ENCODE results near the gene ALPI.

Gene ALPI

DNA sequence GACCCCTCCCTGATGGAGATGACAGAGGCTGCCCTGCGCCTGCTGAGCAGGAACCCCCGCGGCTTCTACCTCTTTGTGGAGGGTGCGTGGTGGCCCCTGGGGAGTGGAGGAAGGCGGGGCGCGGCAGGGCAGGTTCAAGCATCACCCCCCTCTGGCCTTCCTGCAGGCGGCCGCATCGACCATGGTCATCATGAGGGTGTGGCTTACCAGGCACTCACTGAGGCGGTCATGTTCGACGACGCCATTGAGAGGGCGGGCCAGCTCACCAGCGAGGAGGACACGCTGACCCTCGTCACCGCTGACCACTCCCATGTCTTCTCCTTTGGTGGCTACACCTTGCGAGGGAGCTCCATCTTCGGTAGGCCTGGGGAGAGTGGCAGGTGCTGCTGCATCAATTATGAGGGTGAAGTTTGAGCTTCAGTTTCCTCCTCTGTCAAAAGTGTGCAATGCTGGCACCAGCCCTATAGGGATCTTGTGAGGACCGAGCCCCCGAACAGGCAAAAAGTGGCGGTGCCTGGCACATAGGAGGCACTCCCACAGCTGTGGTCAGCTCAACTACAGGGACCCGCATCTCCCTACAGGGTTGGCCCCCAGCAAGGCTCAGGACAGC is 2.2 kb downstream of the ALPI start:
- Histone ChIP-seq H3K4ac (ENCODE audit: low read depth, low read length) (no peak overlapping the region), H3K4me1 (ENCODE audit: control insufficient read depth, low read depth, low read length) (no peaks in the 10 kb centered on the region), H2BK5ac (ENCODE audit: low read length) (no peak overlapping the region), H3K9ac (ENCODE audit: low read length) (no peak overlapping the region), H2BK15ac (replicated peaks; ENCODE audit: low read depth) (no peak overlapping the region), H3K18ac (ENCODE audit: low read length) (no peak overlapping the region), H4K8ac (ENCODE audit: low read depth, low read length) (no peak overlapping the region), H3K27me3 (ENCODE audit: insufficient read depth, low read length, poor library complexity) (no peaks in the 10 kb centered on the region), H3K56ac (ENCODE audit: low read length) (no peak overlapping the region), H3K4me2 (ENCODE audit: low read length) (no peak overlapping the region), H3K79me1 (ENCODE audit: low read length) (no peaks in the 10 kb centered on the region), H3K23ac (ENCODE audit: low read length) (peak overlapping the region; percentile 45), H3K79me2 (ENCODE audit: control insufficient read depth, insufficient read depth, low read length) (no peaks in the 10 kb centered on the region), H3K4me3 (ENCODE audit: low read length) (no peak overlapping the region), H3K27ac (ENCODE audit: low read depth, low read length) (no peak overlapping the region), H4K5ac (ENCODE audit: low read length) (no peak overlapping the region), H3K36me3 (ENCODE audit: control insufficient read depth, insufficient read depth, low read length) (no peaks in the 10 kb centered on the region), H2AK5ac (ENCODE audit: low read length) (no peak overlapping the region), H2BK120ac (ENCODE audit: low read depth, low read length) (no peak overlapping the region)
- DNase-seq = no peak
- no CpG with 5 or more reads among the region's 25 CpGs for WGBS (ENCODE audit: extremely low coverage, insufficient coverage, low lambda C conversion rate)

DNA sequence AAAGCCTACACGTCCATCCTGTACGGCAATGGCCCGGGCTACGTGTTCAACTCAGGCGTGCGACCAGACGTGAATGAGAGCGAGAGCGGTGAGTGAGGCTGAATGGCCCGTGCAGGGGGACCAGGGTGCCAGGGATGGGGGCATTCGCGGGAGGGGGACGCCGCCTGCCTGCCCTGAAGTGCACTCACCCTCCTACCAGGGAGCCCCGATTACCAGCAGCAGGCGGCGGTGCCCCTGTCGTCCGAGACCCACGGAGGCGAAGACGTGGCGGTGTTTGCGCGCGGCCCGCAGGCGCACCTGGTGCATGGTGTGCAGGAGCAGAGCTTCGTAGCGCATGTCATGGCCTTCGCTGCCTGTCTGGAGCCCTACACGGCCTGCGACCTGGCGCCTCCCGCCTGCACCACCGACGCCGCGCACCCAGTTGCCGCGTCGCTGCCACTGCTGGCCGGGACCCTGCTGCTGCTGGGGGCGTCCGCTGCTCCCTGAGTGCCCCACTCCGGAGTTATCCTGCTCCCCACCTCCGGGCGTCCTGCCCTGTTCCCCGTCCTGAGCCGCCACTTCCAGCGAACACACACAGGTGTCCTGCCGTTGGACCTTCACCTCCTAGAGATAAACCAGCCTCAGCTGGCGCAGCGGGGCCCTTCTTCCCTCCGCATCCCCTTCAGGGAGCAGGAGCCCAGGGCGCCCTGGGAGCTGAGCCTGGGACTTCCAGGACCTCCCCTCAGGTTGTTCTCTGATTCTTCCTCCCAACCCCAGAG is 2.9 kb downstream of the ALPI start:
- Histone ChIP-seq H3K27me3 (ENCODE audit: insufficient read depth, low read length, poor library complexity) (no peaks in the 10 kb centered on the region), H3K36me3 (ENCODE audit: control insufficient read depth, insufficient read depth, low read length) (no peaks in the 10 kb centered on the region), H4K5ac (ENCODE audit: low read length) (no peak overlapping the region), H3K23ac (ENCODE audit: low read length) (peak overlapping the region; percentile 45), H2AK5ac (ENCODE audit: low read length) (no peak overlapping the region), H3K4me3 (ENCODE audit: low read length) (no peak overlapping the region), H3K4me1 (ENCODE audit: control insufficient read depth, low read depth, low read length) (no peaks in the 10 kb centered on the region), H3K56ac (ENCODE audit: low read length) (no peak overlapping the region), H3K4ac (ENCODE audit: low read depth, low read length) (no peak overlapping the region), H3K79me2 (ENCODE audit: control insufficient read depth, insufficient read depth, low read length) (no peaks in the 10 kb centered on the region), H3K18ac (ENCODE audit: low read length) (no peak overlapping the region), H4K8ac (ENCODE audit: low read depth, low read length) (no peak overlapping the region), H2BK15ac (replicated peaks; ENCODE audit: low read depth) (no peak overlapping the region), H3K9ac (ENCODE audit: low read length) (no peak overlapping the region), H2BK120ac (ENCODE audit: low read depth, low read length) (no peak overlapping the region), H2BK5ac (ENCODE audit: low read length) (no peak overlapping the region), H3K27ac (ENCODE audit: low read depth, low read length) (no peak overlapping the region), H3K4me2 (ENCODE audit: low read length) (no peak overlapping the region), H3K79me1 (ENCODE audit: low read length) (no peaks in the 10 kb centered on the region)
- no CpG with 5 or more reads among the region's 56 CpGs for WGBS (ENCODE audit: extremely low coverage, insufficient coverage, low lambda C conversion rate)
- DNase-seq = no peak

GRCh38 chr2:232459419-232460035 is 3.6 kb downstream of the ALPI start:
- Histone ChIP-seq H3K9ac (ENCODE audit: low read length) (no peak overlapping the region), H3K36me3 (ENCODE audit: control insufficient read depth, insufficient read depth, low read length) (no peaks in the 10 kb centered on the region), H2BK5ac (ENCODE audit: low read length) (no peak overlapping the region), H3K27me3 (ENCODE audit: insufficient read depth, low read length, poor library complexity) (no peaks in the 10 kb centered on the region), H3K18ac (ENCODE audit: low read length) (no peak overlapping the region), H2BK15ac (replicated peaks; ENCODE audit: low read depth) (no peak overlapping the region), H3K56ac (ENCODE audit: low read length) (no peak overlapping the region), H3K27ac (ENCODE audit: low read depth, low read length) (no peak overlapping the region), H3K23ac (ENCODE audit: low read length) (no peak overlapping the region), H3K4me2 (ENCODE audit: low read length) (no peak overlapping the region), H2BK120ac (ENCODE audit: low read depth, low read length) (no peak overlapping the region), H3K4ac (ENCODE audit: low read depth, low read length) (no peak overlapping the region), H4K5ac (ENCODE audit: low read length) (no peak overlapping the region), H3K4me1 (ENCODE audit: control insufficient read depth, low read depth, low read length) (no peaks in the 10 kb centered on the region), H4K8ac (ENCODE audit: low read depth, low read length) (no peak overlapping the region), H3K4me3 (ENCODE audit: low read length) (no peak overlapping the region), H2AK5ac (ENCODE audit: low read length) (no peak overlapping the region), H3K79me2 (ENCODE audit: control insufficient read depth, insufficient read depth, low read length) (no peaks in the 10 kb centered on the region), H3K79me1 (ENCODE audit: low read length) (no peaks in the 10 kb centered on the region)
- no CpG with 5 or more reads among the region's 11 CpGs for WGBS (ENCODE audit: extremely low coverage, insufficient coverage, low lambda C conversion rate)
- DNase-seq = no peak

DNA sequence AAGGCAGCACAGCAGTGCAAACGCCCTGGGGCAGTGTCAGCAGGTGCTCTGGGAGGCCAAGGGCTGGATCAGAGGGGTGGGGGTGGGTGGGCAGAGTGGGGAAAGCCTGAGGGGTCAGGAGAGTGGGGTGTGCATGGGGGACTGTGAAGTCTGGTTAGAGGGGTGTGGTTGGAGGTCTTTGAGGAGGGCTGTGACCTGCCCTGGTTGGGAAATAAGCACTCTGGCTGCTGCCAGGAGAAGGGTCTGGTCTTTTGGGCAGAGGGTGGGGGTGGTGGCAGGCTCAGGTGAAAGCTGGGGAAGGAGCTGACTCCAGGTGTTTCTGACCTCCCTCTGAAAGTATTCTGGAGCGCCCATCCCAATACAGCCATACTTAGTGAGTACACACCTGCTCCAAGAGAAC is 4.2 kb downstream of the ALPI start:
- Histone ChIP-seq H3K36me3 (ENCODE audit: control insufficient read depth, insufficient read depth, low read length) (no peaks in the 10 kb centered on the region), H3K4ac (ENCODE audit: low read depth, low read length) (no peak overlapping the region), H3K9ac (ENCODE audit: low read length) (no peak overlapping the region), H4K8ac (ENCODE audit: low read depth, low read length) (no peak overlapping the region), H3K23ac (ENCODE audit: low read length) (no peak overlapping the region), H3K4me3 (ENCODE audit: low read length) (no peak overlapping the region), H3K56ac (ENCODE audit: low read length) (no peak overlapping the region), H2BK5ac (ENCODE audit: low read length) (no peak overlapping the region), H3K79me2 (ENCODE audit: control insufficient read depth, insufficient read depth, low read length) (no peaks in the 10 kb centered on the region), H3K4me2 (ENCODE audit: low read length) (no peak overlapping the region), H2BK120ac (ENCODE audit: low read depth, low read length) (no peak overlapping the region), H2BK15ac (replicated peaks; ENCODE audit: low read depth) (no peak overlapping the region), H3K27ac (ENCODE audit: low read depth, low read length) (no peak overlapping the region), H3K79me1 (ENCODE audit: low read length) (no peaks in the 10 kb centered on the region), H3K18ac (ENCODE audit: low read length) (no peak overlapping the region), H3K4me1 (ENCODE audit: control insufficient read depth, low read depth, low read length) (no peaks in the 10 kb centered on the region), H2AK5ac (ENCODE audit: low read length) (no peak overlapping the region), H4K5ac (ENCODE audit: low read length) (no peak overlapping the region), H3K27me3 (ENCODE audit: insufficient read depth, low read length, poor library complexity) (no peaks in the 10 kb centered on the region)
- DNase-seq = no peak
- no CpG with 5 or more reads among the region's 2 CpGs for WGBS (ENCODE audit: extremely low coverage, insufficient coverage, low lambda C conversion rate)

- Histone ChIP-seq H3K56ac (ENCODE audit: low read length) (no peak overlapping the region), H3K79me2 (ENCODE audit: control insufficient read depth, insufficient read depth, low read length) (no peaks in the 10 kb centered on the region), H3K36me3 (ENCODE audit: control insufficient read depth, insufficient read depth, low read length) (no peaks in the 10 kb centered on the region), H4K5ac (ENCODE audit: low read length) (no peak overlapping the region), H3K4me3 (ENCODE audit: low read length) (no peak overlapping the region), H2BK120ac (ENCODE audit: low read depth, low read length) (no peak overlapping the region), H3K27ac (ENCODE audit: low read depth, low read length) (no peak overlapping the region), H2BK5ac (ENCODE audit: low read length) (no peak overlapping the region), H3K4ac (ENCODE audit: low read depth, low read length) (no peak overlapping the region), H3K79me1 (ENCODE audit: low read length) (no peaks in the 10 kb centered on the region), H3K4me2 (ENCODE audit: low read length) (no peak overlapping the region), H2AK5ac (ENCODE audit: low read length) (no peak overlapping the region), H3K18ac (ENCODE audit: low read length) (no peak overlapping the region), H4K8ac (ENCODE audit: low read depth, low read length) (no peak overlapping the region), H3K9ac (ENCODE audit: low read length) (no peak overlapping the region), H3K4me1 (ENCODE audit: control insufficient read depth, low read depth, low read length) (no peaks in the 10 kb centered on the region), H3K23ac (ENCODE audit: low read length) (no peak overlapping the region), H3K27me3 (ENCODE audit: insufficient read depth, low read length, poor library complexity) (no peaks in the 10 kb centered on the region), H2BK15ac (replicated peaks; ENCODE audit: low read depth) (no peak overlapping the region)
- no peak for DNase-seq
- no CpG with 5 or more reads among the region's 18 CpGs for WGBS (ENCODE audit: extremely low coverage, insufficient coverage, low lambda C conversion rate)
These were observed 8.0 kb downstream of the ALPI start for GRCh38 chr2:232463701-232464543.

Measured in mesendoderm (in vitro differentiated cells).